ENCODE measurements around the gene PIP5K1C. TPM values are rescaled to one million over a fixed set of nuclear protein-coding genes. Genes with fewer than 3 reads are reported as not detected.

PIP5K1C gene
- total RNA-seq, 4 donors from 2014 or later = 25.4 to 91.1 (median 36.4) TPM

DNA sequence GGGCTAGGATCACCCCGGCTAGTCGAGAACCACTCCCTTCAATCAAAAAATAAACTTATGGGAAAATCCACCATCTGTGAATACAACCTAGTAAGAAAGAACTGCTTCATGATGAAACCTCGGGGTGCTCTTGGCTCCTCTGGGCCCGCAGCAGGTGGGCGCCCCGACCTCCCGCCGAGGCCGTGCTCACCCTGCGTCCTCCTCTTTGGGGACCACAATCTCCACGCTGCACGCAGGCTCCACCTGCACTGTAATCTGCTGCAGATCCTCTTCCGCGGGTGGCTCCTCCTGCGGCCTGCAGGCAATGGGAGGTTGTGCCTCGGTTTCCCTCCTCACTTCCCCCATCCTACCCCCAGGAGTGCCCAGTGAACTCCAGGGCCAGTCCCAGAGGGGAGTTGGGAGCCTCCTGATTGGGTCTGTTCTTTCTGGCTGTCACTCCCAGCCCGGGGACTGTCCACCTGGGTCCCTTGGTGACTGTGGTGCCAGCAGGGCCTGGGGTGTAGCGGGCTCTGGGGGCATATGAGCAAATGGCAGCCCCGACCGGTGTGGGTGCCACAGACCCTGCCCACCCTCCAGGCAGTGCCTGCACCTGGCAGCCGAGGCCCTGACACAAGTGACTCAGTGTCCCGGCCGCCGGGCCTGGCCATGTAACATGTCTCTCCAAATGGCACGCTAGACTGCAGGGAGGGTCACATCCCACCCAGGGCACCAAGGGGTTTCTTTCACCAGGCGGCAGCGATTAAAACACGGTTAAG is 58.6 kb downstream of the PIP5K1C start:
- intact Hi-C loops (cut with DNase I; ENCODE audit: low total_unique reads) = no loop called here
- H3K9me3 ChIP-seq = no peaks in the 10 kb centered on the region
- no peak for DNase-seq
- 93% methylated on average over 28 of the region's 28 CpGs; no CpG with 5 or more reads in 1 of the 2 donors for WGBS, 2 donors (ENCODE audit: low coverage in 1 of 2)
- in situ Hi-C loops (cut with MboI; ENCODE audit: low pct_ligation_motif_present in 1 of 4, low pct_unique_long_range_greater_than_20kb in 1 of 4, low sequenced_read_pairs in 3 of 4) = no loop called here
- H3K4me1 ChIP-seq = no peaks in the 10 kb centered on the region
- no peaks in the 10 kb centered on the region for H3K27me3 ChIP-seq
- peaks cover 0 to 13% (median 2%) of the 10 kb centered on the region in 4 donors for H3K36me3 ChIP-seq
- H3K27ac ChIP-seq = no peak overlapping the region
- TF ChIP-seq POLR2A (IDR thresholded peaks at IDR 0.05) (no peak), POLR2AphosphoS5 (IDR thresholded peaks at IDR 0.05) (no peak), EP300 (IDR thresholded peaks at IDR 0.05; ENCODE audit: low read depth) (no peak), CTCF (IDR thresholded peaks at IDR 0.05) (no peak)
- no peak overlapping the region for H3K4me3 ChIP-seq

- Histone ChIP-seq H3K9me3 (no peaks in the 10 kb centered on the region), H3K4me1 (no peaks in the 10 kb centered on the region), H3K36me3 (peaks cover 0 to 16% (median 2%) of the 10 kb centered on the region in 4 donors), H3K27ac (no peak overlapping the region), H3K4me3 (no peak overlapping the region), H3K27me3 (no peaks in the 10 kb centered on the region)
- no peak for DNase-seq
- 96 to 100% methylated on average over 1 to 13 of the region's 13 CpGs for WGBS, 2 donors (ENCODE audit: low coverage in 1 of 2)
- intact Hi-C loops (cut with DNase I; ENCODE audit: low total_unique reads) = no loop called here
- TF ChIP-seq CTCF (IDR thresholded peaks at IDR 0.05) (no peak), EP300 (IDR thresholded peaks at IDR 0.05; ENCODE audit: low read depth) (no peak), POLR2A (IDR thresholded peaks at IDR 0.05) (no peak), POLR2AphosphoS5 (IDR thresholded peaks at IDR 0.05) (no peak)
- in situ Hi-C loops (cut with MboI; ENCODE audit: low pct_ligation_motif_present in 1 of 4, low pct_unique_long_range_greater_than_20kb in 1 of 4, low sequenced_read_pairs in 3 of 4) = no loop called here
These were observed 60.8 kb downstream of the PIP5K1C start for GRCh38 chr19:3639479-3639878.

- Histone ChIP-seq H3K27ac (no peak overlapping the region), H3K27me3 (no peaks in the 10 kb centered on the region), H3K9me3 (no peaks in the 10 kb centered on the region), H3K4me3 (no peak overlapping the region), H3K36me3 (peaks cover 0 to 16% (median 2%) of the 10 kb centered on the region in 4 donors), H3K4me1 (no peaks in the 10 kb centered on the region)
- WGBS, 2 donors (ENCODE audit: low coverage in 1 of 2) = 84% methylated on average over 37 of the region's 55 CpGs; no CpG with 5 or more reads in 1 of the 2 donors
- in situ Hi-C loops (cut with MboI; ENCODE audit: low pct_ligation_motif_present in 1 of 4, low pct_unique_long_range_greater_than_20kb in 1 of 4, low sequenced_read_pairs in 3 of 4) = no loop called here
- TF ChIP-seq POLR2AphosphoS5 (IDR thresholded peaks at IDR 0.05) (no peak), CTCF (IDR thresholded peaks at IDR 0.05) (no peak), POLR2A (IDR thresholded peaks at IDR 0.05) (no peak), EP300 (IDR thresholded peaks at IDR 0.05; ENCODE audit: low read depth) (no peak)
- intact Hi-C loops (cut with DNase I; ENCODE audit: low total_unique reads) = no loop called here
- DNase-seq = no peak
These were observed 61.8 kb downstream of the PIP5K1C start for GRCh38 chr19:3638208-3639193.

GRCh38 chr19:3637621-3638020 is 62.6 kb downstream of the PIP5K1C start:
- Histone ChIP-seq H3K4me1 (no peaks in the 10 kb centered on the region), H3K36me3 (peaks cover 0 to 16% (median 2%) of the 10 kb centered on the region in 4 donors), H3K27ac (no peak overlapping the region), H3K9me3 (no peaks in the 10 kb centered on the region), H3K27me3 (no peaks in the 10 kb centered on the region), H3K4me3 (no peak overlapping the region)
- in situ Hi-C loops (cut with MboI; ENCODE audit: low pct_ligation_motif_present in 1 of 4, low pct_unique_long_range_greater_than_20kb in 1 of 4, low sequenced_read_pairs in 3 of 4) (no loop called here), intact Hi-C loops (cut with DNase I; ENCODE audit: low total_unique reads) (no loop called here)
- 96% methylated on average over 18 of the region's 23 CpGs; no CpG with 5 or more reads in 1 of the 2 donors for WGBS, 2 donors (ENCODE audit: low coverage in 1 of 2)
- TF ChIP-seq POLR2AphosphoS5 (IDR thresholded peaks at IDR 0.05) (no peak), CTCF (IDR thresholded peaks at IDR 0.05) (no peak)
- no peak for DNase-seq
